ENCODE measurements around the gene KHSRP. TPM values are rescaled to one million over a fixed set of nuclear protein-coding genes. Genes with fewer than 3 reads are reported as not detected.

Gene KHSRP
- total RNA-seq, 2 experiments from 2014 or later, result 366 to 370 TPM

GRCh38 chr19:6379744-6380143 is 44.9 kb downstream of the KHSRP start:
- ATAC-seq (no peak), DNase-seq (no peak)
- Mint-ChIP-seq H3K4me3 (no peak overlapping the region), H3K4me1 (ENCODE audit: low read depth) (peaks cover 2% of the 10 kb centered on the region), H3K27me3 (no peaks in the 10 kb centered on the region), H3K27ac (no peak overlapping the region), H3K36me3 (ENCODE audit: low read depth) (peaks cover 33% of the 10 kb centered on the region), H3K9me3 (no peaks in the 10 kb centered on the region)
- POLR2A ChIA-PET, result interaction anchor here (0.6 to 1.6 kb wide), 3 partner anchors 10 to 96 kb away, joined by 3 to 4 read pairs (median 4); no protein-coding TSS in a partner anchor
- intact Hi-C loops (cut with micrococcal nuclease), result no loop called here
- TF ChIP-seq CTCF (IDR thresholded peaks at IDR 0.05), result no peak
- CTCF ChIA-PET, result no interaction called here

GRCh38 chr19:6378486-6378885 is 46.1 kb downstream of the KHSRP start:
- POLR2A ChIA-PET, result interaction anchor here (1.2 to 1.6 kb wide), 2 partner anchors 11 to 34 kb away, joined by 3 to 4 read pairs; no protein-coding TSS in a partner anchor
- DNase-seq (no peak), ATAC-seq (no peak)
- no peak for TF ChIP-seq CTCF (IDR thresholded peaks at IDR 0.05)
- peaks cover 6% of the 10 kb centered on the region for H3K4me1 Mint-ChIP-seq (ENCODE audit: low read depth)
- no peak overlapping the region for H3K4me3 Mint-ChIP-seq
- no peak overlapping the region for H3K27ac Mint-ChIP-seq
- intact Hi-C loops (cut with micrococcal nuclease), result no loop called here
- CTCF ChIA-PET, result no interaction called here
- no peaks in the 10 kb centered on the region for H3K9me3 Mint-ChIP-seq
- peaks cover 33% of the 10 kb centered on the region for H3K36me3 Mint-ChIP-seq (ENCODE audit: low read depth)
- no peaks in the 10 kb centered on the region for H3K27me3 Mint-ChIP-seq

- CTCF ChIA-PET, result interaction anchor here (1.0 kb wide), 1 partner anchor 18 kb away, joined by 3 read pairs; no protein-coding TSS in a partner anchor
- intact Hi-C loops (cut with micrococcal nuclease), result no loop called here
- peaks cover 7% of the 10 kb centered on the region for H3K4me1 Mint-ChIP-seq (ENCODE audit: low read depth)
- no peak overlapping the region for H3K27ac Mint-ChIP-seq
- H3K9me3 Mint-ChIP-seq, result no peaks in the 10 kb centered on the region
- ATAC-seq (no peak), DNase-seq (no peak)
- POLR2A ChIA-PET, result interaction anchor here (0.8 to 1.6 kb wide), 2 partner anchors 12 to 46 kb away, joined by 3 to 4 read pairs; partner anchors contain the start of gene KHSRP
- H3K27me3 Mint-ChIP-seq, result no peaks in the 10 kb centered on the region
- no peak for TF ChIP-seq CTCF (IDR thresholded peaks at IDR 0.05)
- no peak overlapping the region for H3K4me3 Mint-ChIP-seq
- peaks cover 30% of the 10 kb centered on the region for H3K36me3 Mint-ChIP-seq (ENCODE audit: low read depth)
Observed at GRCh38 chr19:6378041-6378440, 46.6 kb downstream of the KHSRP start.

GRCh38 chr19:6376512-6377190 is 48.0 kb downstream of the KHSRP start:
- ChIA-PET POLR2A (interaction anchor here (0.9 to 1.1 kb wide), 2 partner anchors 11 to 46 kb away, joined by 3 read pairs; no protein-coding TSS in a partner anchor), CTCF (no interaction called here)
- peaks cover 10% of the 10 kb centered on the region for H3K4me1 Mint-ChIP-seq (ENCODE audit: low read depth)
- H3K27me3 Mint-ChIP-seq, result no peaks in the 10 kb centered on the region
- no peak overlapping the region for H3K4me3 Mint-ChIP-seq
- H3K27ac Mint-ChIP-seq, result no peak overlapping the region
- no peak for DNase-seq
- H3K9me3 Mint-ChIP-seq, result no peaks in the 10 kb centered on the region
- H3K36me3 Mint-ChIP-seq (ENCODE audit: low read depth), result peaks cover 24% of the 10 kb centered on the region
- no peak for ATAC-seq
- intact Hi-C loops (cut with micrococcal nuclease), result no loop called here
- no peak for TF ChIP-seq CTCF (IDR thresholded peaks at IDR 0.05)

GRCh38 chr19:6375411-6376010 is 49.1 kb downstream of the KHSRP start, which contains the start of gene PSPN:
Gene PSPN (minus strand): TSS chr19:6375933. CDS start chr19:6375849, 84 bp downstream.
- no peak for TF ChIP-seq CTCF (IDR thresholded peaks at IDR 0.05)
- no peaks in the 10 kb centered on the region for H3K27me3 Mint-ChIP-seq
- intact Hi-C loops (cut with micrococcal nuclease), result no loop called here
- ChIA-PET CTCF (interaction anchor here (0.9 kb wide), 1 partner anchor 18 kb away, joined by 3 read pairs; no protein-coding TSS in a partner anchor), POLR2A (interaction anchor here (1.1 kb wide), 1 partner anchor 48 kb away, joined by 3 read pairs; no protein-coding TSS in a partner anchor)
- ATAC-seq (no peak), DNase-seq (no peak)
- H3K4me3 Mint-ChIP-seq, result no peak within 1 kb of the TSS
- H3K9me3 Mint-ChIP-seq, result no peaks in the 10 kb centered on the region
- peaks cover 10% of the 10 kb centered on the region for H3K4me1 Mint-ChIP-seq (ENCODE audit: low read depth)
- peaks cover 15% of the 10 kb centered on the region for H3K36me3 Mint-ChIP-seq (ENCODE audit: low read depth)
- no peak within 1 kb of the TSS for H3K27ac Mint-ChIP-seq

All from activated CD8-positive, alpha-beta T cell treated with anti-CD3 and anti-CD28 coated beads for 36 hours (primary cell).